ENCODE measurements around the gene PPP3CB.

Gene PPP3CB

GRCh38 chr10:73426318-73426717 lies 69.5 kb downstream of the PPP3CB start:
- TF ChIP-seq ESRRG (CRISPR knock-in tag; IDR thresholded peaks at IDR 0.05) (no peak), GLIS3 (CRISPR knock-in tag; IDR thresholded peaks at IDR 0.05) (no peak), ZNF8 (CRISPR knock-in tag; IDR thresholded peaks at IDR 0.05) (no peak), SNAI2 (CRISPR knock-in tag; IDR thresholded peaks at IDR 0.05) (no peak), TSHZ2 (CRISPR knock-in tag; IDR thresholded peaks at IDR 0.05) (no peak), POU6F1 (CRISPR knock-in tag; IDR thresholded peaks at IDR 0.05; ENCODE audit: borderline replicate concordance, low read depth) (no peak), CREB5 (CRISPR knock-in tag; IDR thresholded peaks at IDR 0.05; ENCODE audit: low read depth) (no peak), CSRNP3 (CRISPR knock-in tag; IDR thresholded peaks at IDR 0.05) (no peak), CSDC2 (CRISPR knock-in tag; IDR thresholded peaks at IDR 0.05) (no peak), BACH2 (CRISPR knock-in tag; IDR thresholded peaks at IDR 0.05; ENCODE audit: borderline replicate concordance) (no peak), ZNF70 (CRISPR knock-in tag; IDR thresholded peaks at IDR 0.05) (no peak), ZC3H10 (CRISPR knock-in tag; IDR thresholded peaks at IDR 0.05) (no peak)
- ATAC-seq: no peak

GRCh38 chr10:73424478-73424877 lies 71.3 kb downstream of the PPP3CB start:
- TF ChIP-seq TSHZ2 (CRISPR knock-in tag; IDR thresholded peaks at IDR 0.05): no peak
- ATAC-seq: no peak

DNA sequence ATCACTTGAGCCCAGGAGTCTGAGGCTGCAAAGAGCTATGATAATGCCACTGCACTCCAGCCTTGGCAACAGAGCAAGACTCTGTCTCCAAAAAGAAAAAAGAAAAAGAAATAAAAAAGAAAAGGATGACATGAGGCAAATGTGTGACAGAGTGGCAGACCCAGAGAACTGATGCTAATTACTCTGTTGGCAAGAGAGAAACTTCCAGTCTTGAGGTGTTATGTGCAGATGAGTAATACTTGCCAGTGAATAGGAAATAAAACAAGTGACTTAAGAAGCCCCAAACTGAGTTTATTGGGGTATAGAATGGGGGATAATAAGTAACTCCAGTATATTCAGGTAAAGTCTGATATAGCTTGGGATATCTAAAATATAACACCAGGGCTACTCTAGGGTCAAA lies 72.5 kb downstream of the PPP3CB start:
- ATAC-seq: no peak
- no peak for TF ChIP-seq PATZ1 (CRISPR knock-in tag; IDR thresholded peaks at IDR 0.05; ENCODE audit: borderline replicate concordance)
- no peak for TF ChIP-seq ZNF565 (CRISPR knock-in tag; conservative IDR thresholded peaks at IDR 0.05; ENCODE audit: low read depth)
- TF ChIP-seq ZFP30 (CRISPR knock-in tag; IDR thresholded peaks at IDR 0.05): no peak
- TF ChIP-seq TSHZ2 (CRISPR knock-in tag; IDR thresholded peaks at IDR 0.05): no peak
- TF ChIP-seq BACH2 (CRISPR knock-in tag; IDR thresholded peaks at IDR 0.05; ENCODE audit: borderline replicate concordance): no peak
- no peak for TF ChIP-seq TOX (CRISPR knock-in tag; IDR thresholded peaks at IDR 0.05; ENCODE audit: borderline replicate concordance)
- TF ChIP-seq TCF4 (CRISPR knock-in tag; IDR thresholded peaks at IDR 0.05; ENCODE audit: borderline replicate concordance): no peak
- TF ChIP-seq OSR1 (CRISPR knock-in tag; IDR thresholded peaks at IDR 0.05): no peak
- TF ChIP-seq ZFP3 (CRISPR knock-in tag; IDR thresholded peaks at IDR 0.05): no peak
- no peak for TF ChIP-seq PPARA (CRISPR knock-in tag; IDR thresholded peaks at IDR 0.05; ENCODE audit: borderline replicate concordance)
- TF ChIP-seq CSRNP3 (CRISPR knock-in tag; IDR thresholded peaks at IDR 0.05): no peak
- no peak for TF ChIP-seq ARNTL (CRISPR knock-in tag; IDR thresholded peaks at IDR 0.05; ENCODE audit: borderline replicate concordance, low read depth)
- no peak for TF ChIP-seq ISL1 (CRISPR knock-in tag; IDR thresholded peaks at IDR 0.05)
